Measurements from ENCODE around the gene BMP6. TPM values are rescaled to one million over a fixed set of nuclear protein-coding genes. Genes with fewer than 3 reads are reported as not detected.
A peak's percentile ranks its signal among the peaks of the same experiment; 100 is the strongest.

BMP6 gene
- total and polyA plus RNA-seq, 2 of the 4 experiments (the other 2 are of a cell fraction) = 0.18 to 0.19 TPM

DNA sequence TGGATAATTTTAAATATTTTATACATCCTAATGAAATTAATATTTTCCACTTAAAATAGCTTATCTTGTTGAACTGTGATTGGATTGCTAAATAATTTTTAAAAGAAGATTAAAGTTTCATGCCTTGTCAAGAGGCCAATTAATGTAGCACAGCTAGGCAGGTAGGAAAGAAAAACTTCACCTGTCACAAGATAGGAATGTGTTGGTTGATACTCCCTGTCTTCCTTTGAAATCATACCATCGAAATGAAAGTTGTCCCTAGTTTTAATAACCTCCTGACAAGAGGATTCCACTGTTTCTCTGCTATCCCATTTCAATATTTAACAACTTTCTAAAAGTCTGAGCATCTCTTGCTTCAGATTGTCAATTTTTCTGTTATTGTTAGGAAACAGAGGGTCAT lies 80.8 kb downstream of the BMP6 start:
- no peak for ATAC-seq (ENCODE audit: low read depth)
- POLR2A ChIA-PET (ENCODE audit: unreplicated experiment) = no interaction called here
- Histone ChIP-seq H3K36me3 (ENCODE audit: control insufficient read depth, insufficient read depth, low read length) (no peaks in the 10 kb centered on the region), H3K4me1 (ENCODE audit: control insufficient read depth, insufficient read depth, low read length) (peaks cover 2% of the 10 kb centered on the region; the same call in 1 of the 2 replicates), H2BK15ac (ENCODE audit: low read depth, low read length) (no peak overlapping the region), H3K9me3 (ENCODE audit: control insufficient read depth, insufficient read depth, low read length) (no peaks in the 10 kb centered on the region), H2BK20ac (ENCODE audit: low read depth, low read length) (no peak overlapping the region), H3K56ac (ENCODE audit: extremely low read depth, insufficient read depth, low read length) (no peak overlapping the region), H3K4me3 (ENCODE audit: insufficient read depth, low read depth, low read length) (no peak overlapping the region), H2AK5ac (ENCODE audit: low read depth, low read length) (no peak overlapping the region), H3K9ac (ENCODE audit: low read depth, low read length) (no peak overlapping the region), H3K27ac (ENCODE audit: insufficient read depth, low read length) (no peak overlapping the region), H4K8ac (ENCODE audit: low read depth in 2 of 2, low read length in 2 of 2) (no peak overlapping the region), H2BK120ac (ENCODE audit: low read depth, low read length) (no peak overlapping the region), H3K4ac (ENCODE audit: low read depth, low read length) (no peak overlapping the region), H2BK5ac (ENCODE audit: low read depth, low read length, poor library complexity, severe bottlenecking) (no peak overlapping the region), H2AK9ac (replicated peaks; ENCODE audit: low read depth, low read length, poor library complexity) (no peak overlapping the region), H3K27me3 (ENCODE audit: control insufficient read depth, insufficient read depth, low read length) (peaks cover 1% of the 10 kb centered on the region), H3K9me1 (ENCODE audit: insufficient read depth, low read length) (no peaks in the 10 kb centered on the region), H3K23ac (ENCODE audit: low read depth, low read length) (no peak overlapping the region), H4K91ac (ENCODE audit: insufficient read depth, low read depth, low read length) (no peak overlapping the region), H3K14ac (replicated peaks; ENCODE audit: low read depth, low read length) (no peak overlapping the region), H4K20me1 (ENCODE audit: insufficient read depth, low read length) (no peaks in the 10 kb centered on the region), H2AFZ (replicated peaks; ENCODE audit: low read length, poor library complexity) (no peak overlapping the region), H3K79me1 (ENCODE audit: low read depth in 1 of 2, low read length in 2 of 2) (no peaks in the 10 kb centered on the region), H3K4me2 (ENCODE audit: low read depth, low read length) (no peak overlapping the region), H3K18ac (ENCODE audit: low read depth, low read length) (no peak overlapping the region), H4K5ac (ENCODE audit: low read depth, low read length) (no peak overlapping the region)
- TF ChIP-seq CEBPB (IDR thresholded peaks at IDR 0.05; ENCODE audit: low read depth, low read length) = peak; percentile 36; the same call in 1 of the 2 replicates
- TF ChIP-seq ELK1 (IDR thresholded peaks at IDR 0.05; ENCODE audit: borderline replicate concordance, low read depth, low read length) = no peak
- no peak for TF ChIP-seq USF2 (IDR thresholded peaks at IDR 0.05; ENCODE audit: low read depth, low read length)
- TF ChIP-seq, protein P1, sequence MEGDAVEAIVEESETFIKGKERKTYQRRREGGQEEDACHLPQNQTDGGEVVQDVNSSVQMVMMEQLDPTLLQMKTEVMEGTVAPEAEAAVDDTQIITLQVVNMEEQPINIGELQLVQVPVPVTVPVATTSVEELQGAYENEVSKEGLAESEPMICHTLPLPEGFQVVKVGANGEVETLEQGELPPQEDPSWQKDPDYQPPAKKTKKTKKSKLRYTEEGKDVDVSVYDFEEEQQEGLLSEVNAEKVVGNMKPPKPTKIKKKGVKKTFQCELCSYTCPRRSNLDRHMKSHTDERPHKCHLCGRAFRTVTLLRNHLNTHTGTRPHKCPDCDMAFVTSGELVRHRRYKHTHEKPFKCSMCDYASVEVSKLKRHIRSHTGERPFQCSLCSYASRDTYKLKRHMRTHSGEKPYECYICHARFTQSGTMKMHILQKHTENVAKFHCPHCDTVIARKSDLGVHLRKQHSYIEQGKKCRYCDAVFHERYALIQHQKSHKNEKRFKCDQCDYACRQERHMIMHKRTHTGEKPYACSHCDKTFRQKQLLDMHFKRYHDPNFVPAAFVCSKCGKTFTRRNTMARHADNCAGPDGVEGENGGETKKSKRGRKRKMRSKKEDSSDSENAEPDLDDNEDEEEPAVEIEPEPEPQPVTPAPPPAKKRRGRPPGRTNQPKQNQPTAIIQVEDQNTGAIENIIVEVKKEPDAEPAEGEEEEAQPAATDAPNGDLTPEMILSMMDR (conservative IDR thresholded peaks at IDR 0.05; ENCODE audit: low read depth, low read length) = no peak
- BruUV-seq (replicated peaks) = no TSS peak
- intact Hi-C loops (cut with micrococcal nuclease) = no loop called here
- WGBS, 2 experiments (ENCODE audit: extremely low coverage in 2 of 2, insufficient read length in 1 of 2) = no CpG with 5 or more reads among the region's 1 CpG
- CTCF ChIA-PET = no interaction called here
- dilution Hi-C loops (cut with HindIII; ENCODE audit: low sequenced_read_pairs, unreplicated experiment) = no loop called here
- in situ Hi-C loops (cut with MboI; ENCODE audit: low sequenced_read_pairs) = no loop called here
- no peak for DNase-seq
